Immature natural killer cell (primary cell): Measurements from ENCODE around the gene XPO5. TPM values are rescaled to one million over a fixed set of nuclear protein-coding genes. Genes with fewer than 3 reads are reported as not detected.

Source experiments
- DNase-seq, 3 donors: peaks; one replicate each; pipeline ENCODE4 v3.0.0; 2022; ENCODE audit warnings: mixed read lengths in 1 of 3
- H3K27ac Mint-ChIP-seq, 6 donors: one replicate each; pipeline ENCODE4 v1.8.0; 2020; ENCODE audit warnings: mixed read lengths in 6 of 6, mild to moderate bottlenecking in 5 of 6, inconsistent platforms in 4 of 6, moderate library complexity in 3 of 6
- H3K27me3 Mint-ChIP-seq, 3 donors: one replicate each; pipeline ENCODE4 v1.8.0; 2020 to 2021; ENCODE audit warnings: low read depth in 3 of 3, mild to moderate bottlenecking in 3 of 3, mixed read lengths in 3 of 3, moderate library complexity in 3 of 3, inconsistent platforms in 1 of 3
- H3K36me3 Mint-ChIP-seq, 3 donors: one replicate each; pipeline ENCODE4 v1.8.0; 2020; ENCODE audit warnings: mixed read lengths in 3 of 3, inconsistent platforms in 2 of 3, mild to moderate bottlenecking in 2 of 3
- H3K4me1 Mint-ChIP-seq, 2 donors: one replicate each; pipeline ENCODE4 v1.8.0; 2020; ENCODE audit warnings: inconsistent platforms in 2 of 2, mild to moderate bottlenecking in 2 of 2, mixed read lengths in 2 of 2, moderate library complexity in 1 of 2
- H3K4me3 Mint-ChIP-seq, 5 donors: one replicate each; pipeline ENCODE4 v1.8.0; 2020; ENCODE audit warnings: mild to moderate bottlenecking in 5 of 5, mixed read lengths in 5 of 5, inconsistent platforms in 3 of 5, moderate library complexity in 3 of 5
- H3K9me3 Mint-ChIP-seq, 6 donors: one replicate each; pipeline ENCODE4 v1.8.0; 2020; ENCODE audit warnings: mild to moderate bottlenecking in 6 of 6, mixed read lengths in 6 of 6, inconsistent platforms in 4 of 6, moderate library complexity in 3 of 6
- polyA plus RNA-seq, 3 donors: library from polyadenylated mRNA; unstranded; fragments of 300-500 nt; fragmentation: Illumina TruSeq; gene quantifications; one replicate each; pipeline ENCODE4 v1.2.3, GENCODE V29; 2021

Gene XPO5
- polyA plus RNA-seq, 3 donors from 2014 or later, result 5.4 to 14.1 (median 9.1) TPM

GRCh38 chr6:43478008-43478372, 97.8 kb downstream of the XPO5 start:
- H3K27me3 Mint-ChIP-seq, result peaks cover 0 to 7% (median 2%) of the 10 kb centered on the region in 3 donors
- peaks cover 31 to 52% of the 10 kb centered on the region in 2 donors for H3K4me1 Mint-ChIP-seq
- H3K4me3 Mint-ChIP-seq, result peak overlapping the region; percentile 80 to 95 (median 87)
- no peaks in the 10 kb centered on the region for H3K9me3 Mint-ChIP-seq
- peak in 1 of 3 donors; percentile 3 for DNase-seq
- no peaks in the 10 kb centered on the region for H3K36me3 Mint-ChIP-seq
- H3K27ac Mint-ChIP-seq, result peak overlapping the region; percentile 91 to 98 (median 94)

- peaks cover 31 to 50% of the 10 kb centered on the region in 2 donors for H3K4me1 Mint-ChIP-seq
Measured at GRCh38 chr6:43477235-43478007, 98.4 kb downstream of the XPO5 start, which contains the start of gene TJAP1. TSS of gene TJAP1 (plus strand) at chr6:43477570. CDS start at chr6:43499002, 21,432 bp downstream.

GRCh38 chr6:43476746-43477145, 99.1 kb downstream of the XPO5 start:
- H3K4me1 Mint-ChIP-seq, result peaks cover 28 to 43% of the 10 kb centered on the region in 2 donors
- peak overlapping the region; percentile 91 to 98 (median 94) for H3K27ac Mint-ChIP-seq
- DNase-seq, result peak in 1 of 3 donors; percentile 3
- H3K9me3 Mint-ChIP-seq, result no peaks in the 10 kb centered on the region
- H3K4me3 Mint-ChIP-seq, result peak overlapping the region; percentile 80 to 95 (median 87)
- peaks cover 0 to 5% (median 2%) of the 10 kb centered on the region in 3 donors for H3K27me3 Mint-ChIP-seq
- H3K36me3 Mint-ChIP-seq, result no peaks in the 10 kb centered on the region

More at GRCh38 chr6:43477235-43478007, 98.4 kb downstream of the XPO5 start, which contains the start of gene TJAP1:
- Mint-ChIP-seq H3K9me3 (no peaks in the 10 kb centered on the region), H3K27ac (peak within 1 kb of the TSS; percentile 91 to 98 (median 94)), H3K4me3 (peak within 1 kb of the TSS; percentile 80 to 95 (median 87)), H3K27me3 (peaks cover 0 to 7% (median 2%) of the 10 kb centered on the region in 3 donors), H3K36me3 (no peaks in the 10 kb centered on the region)
- DNase-seq, result peak; percentile 90 to 93 (median 91)

GRCh38 chr6:43475516-43475915, 100.3 kb downstream of the XPO5 start:
- H3K27ac Mint-ChIP-seq, result peak overlapping the region in 1 of 6 donors; percentile 53
- no peak for DNase-seq
- H3K27me3 Mint-ChIP-seq, result peaks cover 4 to 7% (median 5%) of the 10 kb centered on the region in 3 donors
- no peaks in the 10 kb centered on the region for H3K36me3 Mint-ChIP-seq
- H3K9me3 Mint-ChIP-seq, result no peaks in the 10 kb centered on the region
- peak overlapping the region in 1 of 5 donors; percentile 6 for H3K4me3 Mint-ChIP-seq
- peaks cover 28 to 35% of the 10 kb centered on the region in 2 donors for H3K4me1 Mint-ChIP-seq

GRCh38 chr6:43472515-43472914, 103.3 kb downstream of the XPO5 start:
- no peaks in the 10 kb centered on the region for H3K36me3 Mint-ChIP-seq
- no peak overlapping the region for H3K27ac Mint-ChIP-seq
- H3K4me1 Mint-ChIP-seq, result peaks cover 10 to 12% of the 10 kb centered on the region in 2 donors
- peaks cover 6 to 8% (median 7%) of the 10 kb centered on the region in 3 donors for H3K27me3 Mint-ChIP-seq
- no peak for DNase-seq
- H3K9me3 Mint-ChIP-seq, result no peaks in the 10 kb centered on the region
- no peak overlapping the region for H3K4me3 Mint-ChIP-seq

Other genes starting within 250 kb of the XPO5 start
- 1 to 10 TPM in 2 of 3 donors, under 1 TPM in 1; 0.94 to 9.6 (median 5.7) TPM for gene ZNF318, start 206.4 kb downstream of the XPO5 start, polyA plus RNA-seq
- 10 to 100 TPM in 2 of 3 donors, 1 to 10 TPM in 1; 8.1 to 23.6 (median 11.5) TPM for gene ABCC10, start 148.5 kb downstream of the XPO5 start, polyA plus RNA-seq
- under 1 TPM in 1 of 3 donors, not detected in 2; 0.11 TPM for gene DLK2, start 120.5 kb downstream of the XPO5 start, polyA plus RNA-seq
- 10 to 100 TPM in 1 of 3 donors, 1 to 10 TPM in 2; 2.6 to 10.9 (median 3.4) TPM for gene TJAP1, start 98.5 kb downstream of the XPO5 start, polyA plus RNA-seq
- not detected for gene LRRC73, start 65.7 kb downstream of the XPO5 start, polyA plus RNA-seq
- gene YIPF3, start 59.1 kb downstream of the XPO5 start, polyA plus RNA-seq, result 10 to 100 TPM; 73.7 to 92.2 (median 76.6) TPM
- gene POLR1C, start 58.9 kb downstream of the XPO5 start, polyA plus RNA-seq, result 10 to 100 TPM in 1 of 3 donors, 1 to 10 TPM in 2; 5.7 to 15.5 (median 7.3) TPM
- 10 to 100 TPM in 1 of 3 donors, 1 to 10 TPM in 1, not detected in 1; 3.9 to 16.8 TPM for gene POLH, start 147 bp upstream of the XPO5 start, polyA plus RNA-seq
- 1 to 10 TPM; 3.6 to 4.9 (median 4.3) TPM for gene GTPBP2, start 53.2 kb upstream of the XPO5 start, polyA plus RNA-seq
- 10 to 100 TPM; 23.7 to 30.4 (median 28.3) TPM for gene MAD2L1BP, start 59.8 kb upstream of the XPO5 start, polyA plus RNA-seq
- gene RSPH9, start 69.0 kb upstream of the XPO5 start, polyA plus RNA-seq, result under 1 TPM; 0.55 to 0.86 (median 0.76) TPM
- 10 to 100 TPM; 53.6 to 83.9 (median 65.6) TPM for gene MRPS18A, start 111.8 kb upstream of the XPO5 start, polyA plus RNA-seq
- 1 to 10 TPM in 2 of 3 donors, under 1 TPM in 1; 0.30 to 2.4 (median 2.1) TPM for gene VEGFA, start 194.2 kb upstream of the XPO5 start, polyA plus RNA-seq